Germinal center (tissue), 1 donor: ENCODE data around the gene HOXC11.
A peak's percentile ranks its signal among the peaks of the same experiment; 100 is the strongest.

Experiments used
- DNase-seq: peaks from one replicate; pipeline ENCODE4 v3.0.0; 2012; ENCODE audit warnings: mixed read lengths, low spot score

Gene HOXC11

GRCh38 chr12:54009171-54010052 lies 36.5 kb downstream of the HOXC11 start:
- no peak for DNase-seq

- DNase-seq: no peak
Measured at GRCh38 chr12:54010053-54010971, 37.4 kb downstream of the HOXC11 start.

GRCh38 chr12:54010972-54011664 lies 38.2 kb downstream of the HOXC11 start:
- no peak for DNase-seq

GRCh38 chr12:54011665-54012532 lies 39.0 kb downstream of the HOXC11 start:
- no peak for DNase-seq

- DNase-seq: no peak
Measured at GRCh38 chr12:54012631-54013409, 39.9 kb downstream of the HOXC11 start.

GRCh38 chr12:54014377-54015017 lies 41.6 kb downstream of the HOXC11 start:
- DNase-seq: no peak

GRCh38 chr12:54015018-54015931 lies 42.3 kb downstream of the HOXC11 start:
- DNase-seq: no peak

- no peak for DNase-seq
Measured at GRCh38 chr12:54016051-54016450, 43.1 kb downstream of the HOXC11 start.

- no peak for DNase-seq
Measured at GRCh38 chr12:54016478-54016964, 43.6 kb downstream of the HOXC11 start.

- no peak for DNase-seq
Measured at GRCh38 chr12:54017027-54017788, 44.3 kb downstream of the HOXC11 start.

GRCh38 chr12:54017878-54018467 lies 45.0 kb downstream of the HOXC11 start:
- peak; percentile 97 for DNase-seq

GRCh38 chr12:54018468-54018984 lies 45.6 kb downstream of the HOXC11 start:
- DNase-seq: no peak

- DNase-seq: no peak
Measured at GRCh38 chr12:54019091-54019811, 46.3 kb downstream of the HOXC11 start.

- no peak for DNase-seq
Measured at GRCh38 chr12:54019924-54020590, 47.1 kb downstream of the HOXC11 start.

- DNase-seq: no peak
Measured at GRCh38 chr12:54020591-54021405, 47.9 kb downstream of the HOXC11 start.
